ENCODE measurements around the gene TAPBP. TPM values are rescaled to one million over a fixed set of nuclear protein-coding genes. Genes with fewer than 3 reads are reported as not detected.

The TAPBP gene
- total and polyA plus RNA-seq, 9 of the 15 experiments (the other 6 are each of a cell fraction or from before 2014, with no cell fraction given): 5.6 to 74.0 (median 22.3) TPM

DNA sequence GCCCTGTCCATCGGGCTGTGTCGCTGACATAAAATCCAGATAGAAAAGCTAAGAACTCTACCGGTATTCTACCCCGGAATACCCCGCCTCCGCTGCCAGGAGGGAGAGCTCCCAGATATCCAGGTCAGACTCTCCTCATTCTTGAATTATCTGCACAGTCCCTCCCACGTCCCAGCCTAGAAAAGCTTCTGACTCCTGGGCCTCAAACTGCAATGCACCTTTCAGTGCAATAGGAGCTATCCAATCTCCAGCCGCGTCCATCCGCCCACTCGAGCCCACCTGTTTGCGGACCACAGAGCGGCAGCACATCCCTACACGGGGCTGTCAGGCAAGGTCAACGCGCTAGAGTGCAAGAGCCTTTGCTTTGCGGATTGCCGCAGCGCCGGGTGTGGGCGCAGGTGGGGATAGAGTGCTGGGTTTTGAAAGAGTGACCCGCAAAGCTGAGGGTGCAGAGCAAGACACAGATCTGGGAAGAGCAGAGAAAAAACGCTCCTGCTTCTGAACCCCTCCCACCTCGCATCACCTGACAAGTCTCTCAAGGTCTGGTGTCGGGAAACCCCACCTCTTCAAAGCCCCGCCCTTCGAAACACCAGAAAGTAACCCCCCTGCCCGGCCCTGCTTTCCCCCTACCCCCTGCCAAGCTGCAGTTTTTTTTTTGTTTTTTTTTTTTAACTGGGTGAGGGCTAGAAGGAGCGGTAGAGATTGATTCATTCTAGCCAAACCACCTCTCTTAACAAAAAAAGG lies 1.3 kb downstream of the TAPBP start (continued):
- TF ChIP-seq, protein P1, sequence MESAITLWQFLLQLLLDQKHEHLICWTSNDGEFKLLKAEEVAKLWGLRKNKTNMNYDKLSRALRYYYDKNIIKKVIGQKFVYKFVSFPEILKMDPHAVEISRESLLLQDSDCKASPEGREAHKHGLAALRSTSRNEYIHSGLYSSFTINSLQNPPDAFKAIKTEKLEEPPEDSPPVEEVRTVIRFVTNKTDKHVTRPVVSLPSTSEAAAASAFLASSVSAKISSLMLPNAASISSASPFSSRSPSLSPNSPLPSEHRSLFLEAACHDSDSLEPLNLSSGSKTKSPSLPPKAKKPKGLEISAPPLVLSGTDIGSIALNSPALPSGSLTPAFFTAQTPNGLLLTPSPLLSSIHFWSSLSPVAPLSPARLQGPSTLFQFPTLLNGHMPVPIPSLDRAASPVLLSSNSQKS (CRISPR knock-in tag; IDR thresholded peaks at IDR 0.05): no peak
- TF ChIP-seq MTF1 (CRISPR knock-in tag; IDR thresholded peaks at IDR 0.05; ENCODE audit: borderline replicate concordance): no peak
- TF ChIP-seq, protein P2, sequence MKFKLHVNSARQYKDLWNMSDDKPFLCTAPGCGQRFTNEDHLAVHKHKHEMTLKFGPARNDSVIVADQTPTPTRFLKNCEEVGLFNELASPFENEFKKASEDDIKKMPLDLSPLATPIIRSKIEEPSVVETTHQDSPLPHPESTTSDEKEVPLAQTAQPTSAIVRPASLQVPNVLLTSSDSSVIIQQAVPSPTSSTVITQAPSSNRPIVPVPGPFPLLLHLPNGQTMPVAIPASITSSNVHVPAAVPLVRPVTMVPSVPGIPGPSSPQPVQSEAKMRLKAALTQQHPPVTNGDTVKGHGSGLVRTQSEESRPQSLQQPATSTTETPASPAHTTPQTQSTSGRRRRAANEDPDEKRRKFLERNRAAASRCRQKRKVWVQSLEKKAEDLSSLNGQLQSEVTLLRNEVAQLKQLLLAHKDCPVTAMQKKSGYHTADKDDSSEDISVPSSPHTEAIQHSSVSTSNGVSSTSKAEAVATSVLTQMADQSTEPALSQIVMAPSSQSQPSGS (CRISPR knock-in tag; IDR thresholded peaks at IDR 0.05): no peak
- TF ChIP-seq, protein P3, sequence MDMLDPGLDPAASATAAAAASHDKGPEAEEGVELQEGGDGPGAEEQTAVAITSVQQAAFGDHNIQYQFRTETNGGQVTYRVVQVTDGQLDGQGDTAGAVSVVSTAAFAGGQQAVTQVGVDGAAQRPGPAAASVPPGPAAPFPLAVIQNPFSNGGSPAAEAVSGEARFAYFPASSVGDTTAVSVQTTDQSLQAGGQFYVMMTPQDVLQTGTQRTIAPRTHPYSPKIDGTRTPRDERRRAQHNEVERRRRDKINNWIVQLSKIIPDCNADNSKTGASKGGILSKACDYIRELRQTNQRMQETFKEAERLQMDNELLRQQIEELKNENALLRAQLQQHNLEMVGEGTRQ (CRISPR knock-in tag; IDR thresholded peaks at IDR 0.05): peak; percentile 73
- TF ChIP-seq, protein P4, sequence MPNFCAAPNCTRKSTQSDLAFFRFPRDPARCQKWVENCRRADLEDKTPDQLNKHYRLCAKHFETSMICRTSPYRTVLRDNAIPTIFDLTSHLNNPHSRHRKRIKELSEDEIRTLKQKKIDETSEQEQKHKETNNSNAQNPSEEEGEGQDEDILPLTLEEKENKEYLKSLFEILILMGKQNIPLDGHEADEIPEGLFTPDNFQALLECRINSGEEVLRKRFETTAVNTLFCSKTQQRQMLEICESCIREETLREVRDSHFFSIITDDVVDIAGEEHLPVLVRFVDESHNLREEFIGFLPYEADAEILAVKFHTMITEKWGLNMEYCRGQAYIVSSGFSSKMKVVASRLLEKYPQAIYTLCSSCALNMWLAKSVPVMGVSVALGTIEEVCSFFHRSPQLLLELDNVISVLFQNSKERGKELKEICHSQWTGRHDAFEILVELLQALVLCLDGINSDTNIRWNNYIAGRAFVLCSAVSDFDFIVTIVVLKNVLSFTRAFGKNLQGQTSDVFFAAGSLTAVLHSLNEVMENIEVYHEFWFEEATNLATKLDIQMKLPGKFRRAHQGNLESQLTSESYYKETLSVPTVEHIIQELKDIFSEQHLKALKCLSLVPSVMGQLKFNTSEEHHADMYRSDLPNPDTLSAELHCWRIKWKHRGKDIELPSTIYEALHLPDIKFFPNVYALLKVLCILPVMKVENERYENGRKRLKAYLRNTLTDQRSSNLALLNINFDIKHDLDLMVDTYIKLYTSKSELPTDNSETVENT (CRISPR knock-in tag; IDR thresholded peaks at IDR 0.05): no peak
- no peak for TF ChIP-seq TAF1 (IDR thresholded peaks at IDR 0.05; ENCODE audit: control insufficient read depth, extremely low read depth, insufficient read depth, low read length, severe bottlenecking)
- TF ChIP-seq, protein P5, sequence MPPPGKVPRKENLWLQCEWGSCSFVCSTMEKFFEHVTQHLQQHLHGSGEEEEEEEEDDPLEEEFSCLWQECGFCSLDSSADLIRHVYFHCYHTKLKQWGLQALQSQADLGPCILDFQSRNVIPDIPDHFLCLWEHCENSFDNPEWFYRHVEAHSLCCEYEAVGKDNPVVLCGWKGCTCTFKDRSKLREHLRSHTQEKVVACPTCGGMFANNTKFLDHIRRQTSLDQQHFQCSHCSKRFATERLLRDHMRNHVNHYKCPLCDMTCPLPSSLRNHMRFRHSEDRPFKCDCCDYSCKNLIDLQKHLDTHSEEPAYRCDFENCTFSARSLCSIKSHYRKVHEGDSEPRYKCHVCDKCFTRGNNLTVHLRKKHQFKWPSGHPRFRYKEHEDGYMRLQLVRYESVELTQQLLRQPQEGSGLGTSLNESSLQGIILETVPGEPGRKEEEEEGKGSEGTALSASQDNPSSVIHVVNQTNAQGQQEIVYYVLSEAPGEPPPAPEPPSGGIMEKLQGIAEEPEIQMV (tag; conservative IDR thresholded peaks at IDR 0.05; ENCODE audit: low read depth): no peak
- TF ChIP-seq, protein P6, sequence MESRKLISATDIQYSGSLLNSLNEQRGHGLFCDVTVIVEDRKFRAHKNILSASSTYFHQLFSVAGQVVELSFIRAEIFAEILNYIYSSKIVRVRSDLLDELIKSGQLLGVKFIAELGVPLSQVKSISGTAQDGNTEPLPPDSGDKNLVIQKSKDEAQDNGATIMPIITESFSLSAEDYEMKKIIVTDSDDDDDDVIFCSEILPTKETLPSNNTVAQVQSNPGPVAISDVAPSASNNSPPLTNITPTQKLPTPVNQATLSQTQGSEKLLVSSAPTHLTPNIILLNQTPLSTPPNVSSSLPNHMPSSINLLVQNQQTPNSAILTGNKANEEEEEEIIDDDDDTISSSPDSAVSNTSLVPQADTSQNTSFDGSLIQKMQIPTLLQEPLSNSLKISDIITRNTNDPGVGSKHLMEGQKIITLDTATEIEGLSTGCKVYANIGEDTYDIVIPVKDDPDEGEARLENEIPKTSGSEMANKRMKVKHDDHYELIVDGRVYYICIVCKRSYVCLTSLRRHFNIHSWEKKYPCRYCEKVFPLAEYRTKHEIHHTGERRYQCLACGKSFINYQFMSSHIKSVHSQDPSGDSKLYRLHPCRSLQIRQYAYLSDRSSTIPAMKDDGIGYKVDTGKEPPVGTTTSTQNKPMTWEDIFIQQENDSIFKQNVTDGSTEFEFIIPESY (CRISPR knock-in tag; IDR thresholded peaks at IDR 0.05): no peak
- TF ChIP-seq NFE2 (IDR thresholded peaks at IDR 0.05; ENCODE audit: low read depth): no peak
- TF ChIP-seq ZNF699 (CRISPR knock-in tag; IDR thresholded peaks at IDR 0.05; ENCODE audit: insufficient replicate concordance): no peak
- no peak for TF ChIP-seq ZNF717 (CRISPR knock-in tag; IDR thresholded peaks at IDR 0.05)
- TF ChIP-seq ZNF212 (CRISPR knock-in tag; IDR thresholded peaks at IDR 0.05): no peak
- TF ChIP-seq, protein P7, sequence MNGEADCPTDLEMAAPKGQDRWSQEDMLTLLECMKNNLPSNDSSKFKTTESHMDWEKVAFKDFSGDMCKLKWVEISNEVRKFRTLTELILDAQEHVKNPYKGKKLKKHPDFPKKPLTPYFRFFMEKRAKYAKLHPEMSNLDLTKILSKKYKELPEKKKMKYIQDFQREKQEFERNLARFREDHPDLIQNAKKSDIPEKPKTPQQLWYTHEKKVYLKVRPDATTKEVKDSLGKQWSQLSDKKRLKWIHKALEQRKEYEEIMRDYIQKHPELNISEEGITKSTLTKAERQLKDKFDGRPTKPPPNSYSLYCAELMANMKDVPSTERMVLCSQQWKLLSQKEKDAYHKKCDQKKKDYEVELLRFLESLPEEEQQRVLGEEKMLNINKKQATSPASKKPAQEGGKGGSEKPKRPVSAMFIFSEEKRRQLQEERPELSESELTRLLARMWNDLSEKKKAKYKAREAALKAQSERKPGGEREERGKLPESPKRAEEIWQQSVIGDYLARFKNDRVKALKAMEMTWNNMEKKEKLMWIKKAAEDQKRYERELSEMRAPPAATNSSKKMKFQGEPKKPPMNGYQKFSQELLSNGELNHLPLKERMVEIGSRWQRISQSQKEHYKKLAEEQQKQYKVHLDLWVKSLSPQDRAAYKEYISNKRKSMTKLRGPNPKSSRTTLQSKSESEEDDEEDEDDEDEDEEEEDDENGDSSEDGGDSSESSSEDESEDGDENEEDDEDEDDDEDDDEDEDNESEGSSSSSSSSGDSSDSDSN (IDR thresholded peaks at IDR 0.05; ENCODE audit: borderline replicate concordance in 1 of 2, low read depth in 2 of 2, low read length in 2 of 2): no peak
- TF ChIP-seq ZFX (CRISPR knock-in tag; IDR thresholded peaks at IDR 0.05): no peak; the same call in 1 of the 2 replicates

Data from K562 (cell line).